Cardiac fibroblast (primary cell): ENCODE measurements around the gene C11orf24.

Experiments used
- DNase-seq, 2 donors: peaks; one replicate each; pipeline versions ENCODE4 v3.0.0 to v3.0.0-alpha.2; 2010; ENCODE audit warnings: low read depth in 2 of 2
- H3K4me3 ChIP-seq, 2 donors: replicated peaks in 1 of 2; 1 replicate in 1 of 2; 2 replicates in 1 of 2; pipeline ENCODE4 v1.5.1; 2011; ENCODE audit warnings: low read depth in 2 of 2, low read length in 2 of 2, mild to moderate bottlenecking in 2 of 2, moderate library complexity in 1 of 2
- TF ChIP-seq, protein P1 (sequence below): IDR thresholded peaks from one replicate; pipeline ENCODE4 v1.5.1; 2011; ENCODE audit warnings: low read depth, mild to moderate bottlenecking, low read length, inconsistent platforms

C11orf24 gene

DNA sequence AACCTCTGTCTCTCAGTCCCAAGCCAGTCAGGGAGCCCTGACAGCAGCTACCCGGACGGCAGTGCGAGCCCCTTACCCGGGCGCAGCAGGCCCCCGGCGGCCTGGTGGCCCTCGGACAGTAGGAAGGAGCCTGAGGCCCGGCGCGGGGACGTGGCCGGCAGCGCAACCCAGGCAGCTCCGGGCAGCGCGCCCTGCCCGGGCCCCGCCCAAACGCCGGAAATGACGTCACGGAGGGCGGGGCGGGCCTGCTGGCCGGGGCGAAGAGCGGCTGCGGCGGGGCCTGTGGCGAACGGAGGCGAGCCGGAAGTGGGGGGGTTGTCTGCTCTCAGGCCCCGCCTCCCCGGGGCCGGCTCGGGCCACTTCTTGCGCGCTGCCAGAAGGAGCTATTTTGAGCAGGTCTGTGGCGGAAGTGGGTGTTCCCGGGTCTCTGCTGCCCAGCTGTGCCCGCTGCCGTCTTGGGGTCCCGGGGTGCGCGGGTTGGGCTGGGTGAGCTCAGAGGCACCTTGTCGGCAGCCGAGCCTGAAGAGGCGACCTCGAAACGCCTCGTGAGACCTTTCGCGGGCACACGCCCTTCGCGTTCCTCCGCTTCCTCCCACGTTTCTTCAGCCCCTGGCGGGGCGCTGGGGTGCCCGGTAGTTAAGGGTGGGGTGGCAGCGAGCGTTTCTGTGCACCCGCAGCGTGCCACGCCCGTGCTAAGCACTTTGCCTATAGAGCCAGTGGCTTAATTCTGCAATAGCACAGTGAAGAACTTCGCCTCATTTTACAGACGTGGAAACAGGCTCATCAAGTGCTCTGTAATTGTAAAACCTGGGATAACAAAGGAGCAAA lies at the start of gene C11orf24:
Gene C11orf24 (minus strand): TSS at position 193 of the 828 bp plus-strand sequence. CDS start 8,206 bp downstream, outside the sequence.
- H3K4me3 ChIP-seq = peak within 1 kb of the TSS; percentile 89 to 93
- peak; percentile 93 to 97 for DNase-seq
- TF ChIP-seq, protein P1, sequence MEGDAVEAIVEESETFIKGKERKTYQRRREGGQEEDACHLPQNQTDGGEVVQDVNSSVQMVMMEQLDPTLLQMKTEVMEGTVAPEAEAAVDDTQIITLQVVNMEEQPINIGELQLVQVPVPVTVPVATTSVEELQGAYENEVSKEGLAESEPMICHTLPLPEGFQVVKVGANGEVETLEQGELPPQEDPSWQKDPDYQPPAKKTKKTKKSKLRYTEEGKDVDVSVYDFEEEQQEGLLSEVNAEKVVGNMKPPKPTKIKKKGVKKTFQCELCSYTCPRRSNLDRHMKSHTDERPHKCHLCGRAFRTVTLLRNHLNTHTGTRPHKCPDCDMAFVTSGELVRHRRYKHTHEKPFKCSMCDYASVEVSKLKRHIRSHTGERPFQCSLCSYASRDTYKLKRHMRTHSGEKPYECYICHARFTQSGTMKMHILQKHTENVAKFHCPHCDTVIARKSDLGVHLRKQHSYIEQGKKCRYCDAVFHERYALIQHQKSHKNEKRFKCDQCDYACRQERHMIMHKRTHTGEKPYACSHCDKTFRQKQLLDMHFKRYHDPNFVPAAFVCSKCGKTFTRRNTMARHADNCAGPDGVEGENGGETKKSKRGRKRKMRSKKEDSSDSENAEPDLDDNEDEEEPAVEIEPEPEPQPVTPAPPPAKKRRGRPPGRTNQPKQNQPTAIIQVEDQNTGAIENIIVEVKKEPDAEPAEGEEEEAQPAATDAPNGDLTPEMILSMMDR = no peak

DNA sequence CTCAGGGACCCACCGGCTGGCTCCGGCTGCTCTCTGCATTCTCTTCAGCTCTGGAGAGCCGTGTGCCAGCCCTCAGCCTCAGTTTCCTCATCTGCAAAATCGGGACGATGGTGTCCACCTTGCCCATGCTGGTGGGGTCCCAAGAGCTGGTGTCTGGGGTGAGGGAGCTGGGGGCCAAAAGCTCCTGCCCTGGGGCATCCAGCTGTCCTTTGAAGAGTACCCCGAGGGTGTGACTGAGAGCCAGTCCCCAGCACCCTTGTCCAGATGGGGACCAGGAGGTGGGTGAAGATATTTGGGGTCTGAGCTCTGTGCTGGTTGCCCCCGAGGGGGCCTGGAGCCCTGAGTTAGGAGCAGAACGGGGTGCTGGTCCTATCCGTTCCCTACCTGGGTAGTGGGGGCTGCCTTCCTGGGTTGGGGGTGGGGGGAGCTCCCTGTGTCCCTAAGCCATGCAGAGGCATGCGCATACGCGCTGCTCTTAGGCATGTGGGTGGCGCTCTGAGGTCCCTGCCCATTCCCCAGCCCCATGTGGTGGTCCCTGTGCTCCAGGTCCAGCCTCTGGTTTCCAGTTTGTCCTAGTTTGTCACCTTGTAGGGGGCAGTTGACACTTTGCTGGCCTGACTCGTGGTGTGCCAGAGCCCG lies 45.5 kb upstream of the C11orf24 start:
- DNase-seq = no peak
- TF ChIP-seq, protein P1 = no peak
- H3K4me3 ChIP-seq = no peak overlapping the region

DNA sequence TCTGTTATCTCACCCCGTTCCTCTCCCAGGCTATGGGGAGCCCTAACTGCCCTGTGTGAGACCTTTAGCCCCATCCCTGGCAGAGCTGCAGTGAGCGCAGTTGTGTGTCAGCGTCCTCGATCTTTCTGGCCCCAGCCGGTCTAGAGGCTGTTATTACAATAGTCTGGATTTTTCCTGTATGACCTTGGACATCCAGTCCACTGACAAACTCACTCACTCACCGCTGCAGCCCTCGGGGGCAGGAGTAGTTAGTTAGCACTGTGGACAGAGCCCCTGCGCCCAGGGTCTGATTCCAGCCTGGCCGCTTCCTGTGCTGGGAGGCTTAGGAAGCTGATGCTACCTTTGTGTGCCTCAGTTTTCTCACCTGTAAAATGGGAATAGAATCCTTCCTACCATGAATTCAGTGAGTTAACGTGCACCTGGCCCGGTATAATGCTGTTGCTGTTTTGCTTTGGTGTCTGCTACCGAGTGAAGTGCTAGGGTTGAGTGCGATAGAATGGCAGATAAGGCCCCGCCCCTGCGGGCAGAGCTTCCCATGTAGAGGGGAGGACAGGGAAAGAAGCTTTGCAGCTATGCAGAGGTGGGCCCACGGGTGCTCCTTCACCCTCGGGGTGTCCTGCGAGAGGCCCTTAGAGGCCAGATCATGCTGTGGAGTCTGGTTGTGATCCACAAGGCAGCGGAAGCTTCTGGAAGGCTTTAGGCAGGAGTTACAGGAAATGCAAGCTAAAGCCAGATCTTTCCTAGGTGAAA lies 43.6 kb upstream of the C11orf24 start:
- DNase-seq = peak; percentile 39 to 55
- TF ChIP-seq, protein P1 = no peak
- H3K4me3 ChIP-seq = peak overlapping the region in 1 of 2 donors; percentile 62

DNA sequence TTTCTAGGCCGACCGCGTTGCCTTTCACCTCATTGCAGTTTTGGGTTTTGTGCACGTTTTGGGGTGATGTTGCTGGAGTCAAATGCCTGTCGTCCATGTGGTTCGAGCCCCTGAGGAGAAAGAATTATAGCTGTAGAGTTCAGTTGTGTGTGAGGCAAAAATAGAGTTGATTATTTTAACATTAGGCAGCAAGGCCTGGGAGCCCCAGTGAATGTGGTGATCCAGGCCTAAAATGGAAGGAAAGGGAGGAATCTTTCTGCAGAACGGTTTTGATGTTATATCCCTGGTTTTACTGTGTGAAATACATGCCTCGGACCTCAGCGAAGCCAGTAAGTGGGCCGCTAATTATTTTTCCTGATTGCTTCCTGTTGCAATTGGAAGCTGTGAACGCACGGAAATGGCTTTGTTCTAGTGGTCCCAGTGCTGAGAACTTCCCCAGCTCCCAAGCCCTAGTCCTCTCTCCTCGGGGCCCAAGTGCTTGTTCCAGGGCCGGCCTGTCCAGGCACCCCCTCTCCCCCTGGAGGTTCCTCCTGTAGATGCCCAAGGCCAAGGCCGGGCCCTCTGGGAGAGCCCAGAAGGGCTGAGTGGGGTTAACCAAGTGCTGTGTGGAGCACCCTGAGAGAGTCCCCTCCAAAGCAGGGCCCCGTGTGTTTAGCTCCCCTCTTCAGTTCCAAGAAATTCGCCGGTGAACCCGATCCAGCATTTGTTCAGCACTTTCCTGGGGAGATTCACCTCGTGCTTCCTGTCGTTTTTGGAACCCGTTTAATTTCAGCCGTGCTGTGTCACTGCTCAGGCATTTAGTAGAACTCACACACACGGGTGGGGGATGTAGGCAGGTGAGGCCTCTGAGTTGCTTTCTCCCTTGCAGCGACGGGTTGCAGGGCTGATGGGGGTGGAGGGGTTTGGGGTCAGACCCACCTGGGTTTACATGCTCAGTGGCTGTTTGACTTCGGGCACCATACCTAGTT lies 42.7 kb upstream of the C11orf24 start:
- TF ChIP-seq, protein P1 = no peak
- DNase-seq = peak; percentile 46 to 53
- peak overlapping the region; percentile 59 to 62 for H3K4me3 ChIP-seq

DNA sequence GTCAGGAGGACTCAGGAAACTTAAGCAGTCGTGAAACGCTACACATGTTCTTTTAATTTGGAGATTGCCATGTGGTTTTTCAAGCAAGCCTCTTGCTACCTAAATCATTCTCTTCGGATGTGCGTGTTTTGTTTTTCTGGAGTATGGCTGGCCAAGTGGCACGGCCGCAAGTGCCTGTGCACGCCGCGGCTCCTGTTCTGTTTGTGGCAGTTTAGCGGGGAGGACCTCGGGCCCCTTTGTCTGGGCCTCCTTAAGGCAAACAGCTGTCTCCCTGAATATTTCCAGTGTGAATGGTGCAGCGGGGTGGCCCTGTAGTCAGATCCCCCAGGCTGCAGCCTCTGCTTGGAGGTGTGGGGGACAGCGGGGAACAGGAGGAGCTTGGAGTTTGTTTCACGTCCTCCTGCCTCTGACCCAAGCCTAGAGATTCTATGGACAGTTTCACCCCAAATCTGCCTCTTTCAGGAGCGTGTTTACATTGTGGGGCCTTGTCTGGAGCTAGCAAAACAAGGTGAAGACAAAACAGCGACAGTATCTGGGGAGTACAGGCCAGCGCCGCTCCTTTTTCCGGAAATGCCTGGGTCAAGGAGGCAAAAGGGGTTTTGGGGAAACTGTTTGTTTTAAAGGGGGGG lies 41.9 kb upstream of the C11orf24 start:
- peak overlapping the region; percentile 59 to 62 for H3K4me3 ChIP-seq
- DNase-seq = peak in 1 of 2 donors; percentile 32
- TF ChIP-seq, protein P1 = no peak
